CD4-positive, alpha-beta T cell treated with Interleukin-21 for 1 hour (primary cell): ENCODE measurements around the gene NPAS2.

Experiments
- DNase-seq: peaks from one replicate; pipeline ENCODE4 v3.0.0-alpha.2; 2020

Gene NPAS2

GRCh38 chr2:100857915-100858314 is 38.0 kb downstream of the NPAS2 start:
- DNase-seq: no peak

DNA sequence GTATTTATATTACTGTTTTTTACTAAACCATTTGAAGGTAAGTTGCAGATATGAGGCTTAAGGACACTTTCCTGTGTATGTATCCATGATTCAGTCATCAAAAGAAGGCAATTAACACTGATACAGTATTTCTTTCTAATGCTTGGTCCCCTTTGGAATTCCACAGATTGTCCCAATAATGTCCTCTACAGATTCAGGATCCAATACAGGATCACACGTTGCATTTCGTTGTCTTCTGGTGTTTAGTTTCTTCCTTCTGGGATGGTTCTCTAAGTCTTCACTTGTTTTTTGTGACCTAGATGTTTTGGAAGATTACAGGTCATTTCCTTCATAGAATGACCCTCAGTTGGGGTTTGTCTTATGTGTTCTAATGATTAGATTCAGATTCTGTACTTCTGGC is 40.0 kb downstream of the NPAS2 start:
- no peak for DNase-seq

GRCh38 chr2:100861340-100861739 is 41.4 kb downstream of the NPAS2 start:
- DNase-seq: no peak

- no peak for DNase-seq
Measured at GRCh38 chr2:100862081-100862480, 42.1 kb downstream of the NPAS2 start.

GRCh38 chr2:100865816-100866460 is 46.0 kb downstream of the NPAS2 start:
- no peak for DNase-seq

DNA sequence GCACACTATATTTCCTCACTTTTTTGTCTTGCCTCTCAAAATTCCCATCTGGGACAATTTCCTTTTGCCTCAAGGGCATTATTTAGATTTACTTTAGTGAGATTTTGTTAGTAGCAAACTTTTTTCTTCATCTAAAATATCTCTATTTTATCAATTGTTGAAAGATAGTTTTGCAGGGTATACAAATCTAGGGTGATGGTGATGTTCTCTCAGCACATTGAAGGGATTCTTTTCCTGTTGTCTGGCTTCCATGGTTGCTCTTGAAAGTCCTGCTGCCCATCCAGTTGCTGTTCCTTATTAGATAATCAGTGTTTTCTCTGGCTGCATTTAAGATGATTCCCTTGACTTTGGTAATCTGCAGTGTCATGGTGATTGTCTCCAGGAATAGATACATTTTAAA is 48.1 kb downstream of the NPAS2 start:
- no peak for DNase-seq

DNA sequence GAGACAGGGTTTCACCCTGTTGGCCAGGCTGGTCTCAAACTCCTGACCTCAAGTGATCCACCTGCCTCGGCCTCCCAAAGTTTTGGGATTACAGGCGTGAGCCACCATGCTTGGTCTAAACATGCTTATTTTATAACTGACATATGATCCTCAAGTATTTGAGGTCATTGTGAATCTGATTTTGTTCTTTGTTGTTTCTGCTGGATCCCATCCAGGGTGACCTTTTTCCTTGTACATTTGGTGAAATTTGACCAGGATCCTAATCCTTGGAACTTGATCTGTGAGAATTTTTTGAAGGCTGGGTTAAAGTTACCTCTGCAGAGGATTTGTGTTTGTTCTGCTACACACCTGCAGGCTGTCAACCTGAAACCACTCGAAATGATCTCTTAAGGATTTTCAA is 49.2 kb downstream of the NPAS2 start:
- no peak for DNase-seq

GRCh38 chr2:100870652-100871531 is 51.0 kb downstream of the NPAS2 start:
- DNase-seq: no peak

DNA sequence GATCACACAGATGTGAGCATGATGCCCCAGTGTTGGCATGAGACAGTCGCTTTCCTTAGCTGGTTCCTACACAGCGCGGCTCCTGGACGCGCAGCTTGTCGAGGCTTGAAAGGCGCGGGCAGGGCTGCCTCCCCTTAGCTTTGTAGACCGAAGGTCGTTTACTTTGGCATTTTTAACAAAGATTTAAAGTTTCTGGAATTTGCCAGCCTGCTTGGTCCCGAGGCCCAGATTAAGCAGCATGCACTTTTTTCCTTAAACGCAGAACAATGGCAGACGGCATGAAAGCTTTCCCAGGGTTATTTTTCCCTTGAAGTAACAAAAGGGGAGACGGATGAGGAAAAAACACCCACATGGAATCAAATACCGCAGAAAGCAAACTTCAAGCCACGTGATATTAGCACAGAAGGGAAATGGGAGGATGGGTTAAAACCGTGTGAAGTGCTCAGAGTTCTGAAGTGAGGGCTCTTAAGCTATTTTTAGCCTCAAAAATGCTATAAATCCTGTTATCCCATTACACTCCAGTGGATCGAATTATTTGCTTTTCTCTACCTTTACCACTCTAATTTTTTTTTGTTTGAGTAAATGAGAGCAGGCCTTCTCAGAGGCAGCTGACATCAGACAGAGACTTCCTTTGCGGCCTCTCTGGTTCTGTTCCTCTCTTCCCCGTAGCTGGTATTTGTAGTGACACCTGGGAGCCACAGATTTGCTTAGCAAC is 55.7 kb downstream of the NPAS2 start:
- no peak for DNase-seq

DNA sequence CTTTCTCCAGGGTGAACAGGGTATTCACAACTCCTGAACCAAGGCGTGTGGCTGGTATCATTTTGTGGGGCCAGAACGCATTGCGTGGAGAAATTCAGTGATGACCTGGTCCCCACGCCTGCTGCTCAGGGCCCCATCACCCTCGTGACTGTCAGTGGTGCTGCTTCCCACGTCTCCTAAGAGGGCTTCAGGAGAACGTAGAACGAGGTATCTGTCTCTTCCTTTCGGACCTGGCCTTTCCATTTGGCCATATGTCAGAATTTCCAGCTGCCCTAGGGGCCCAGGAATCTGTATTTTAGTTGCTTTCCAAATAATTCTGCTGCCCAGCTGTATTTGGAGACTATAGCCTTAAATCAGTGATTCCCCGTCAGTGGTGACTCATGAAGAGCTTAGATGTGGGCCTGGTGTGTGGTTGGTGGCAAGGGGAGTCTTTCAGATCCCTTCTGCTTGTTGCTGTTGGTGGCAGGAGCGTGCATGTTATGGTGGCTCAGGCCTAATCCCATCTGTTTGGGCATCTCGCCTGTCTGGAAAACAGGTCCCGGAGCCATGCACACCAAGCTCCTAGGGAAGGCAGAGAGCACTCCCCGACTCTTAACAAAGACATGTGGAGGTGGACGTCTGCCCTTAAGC is 56.4 kb downstream of the NPAS2 start:
- DNase-seq: no peak

GRCh38 chr2:100877555-100877954 is 57.6 kb downstream of the NPAS2 start:
- no peak for DNase-seq

GRCh38 chr2:100878000-100878791 is 58.3 kb downstream of the NPAS2 start:
- DNase-seq: no peak

DNA sequence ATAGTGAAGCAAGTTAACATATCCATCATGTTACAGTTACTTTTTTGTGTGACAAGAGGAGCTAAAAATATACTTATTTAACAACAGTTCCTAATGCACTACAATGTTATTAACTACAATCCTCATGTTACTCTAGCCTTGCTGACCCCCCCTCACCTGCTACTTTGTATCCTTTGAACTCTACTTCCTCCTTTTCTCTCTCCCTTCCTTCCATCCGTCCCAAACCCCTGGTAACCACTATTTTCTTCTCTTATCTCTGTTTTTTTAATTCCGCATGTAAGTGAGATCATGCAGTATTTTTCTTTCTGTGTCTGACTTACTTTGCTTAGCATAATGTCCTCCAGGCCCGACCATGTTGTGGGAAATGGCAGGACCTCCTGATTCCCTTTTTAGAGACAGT is 59.4 kb downstream of the NPAS2 start:
- DNase-seq: no peak

- no peak for DNase-seq
Measured at GRCh38 chr2:100880036-100880435, 60.1 kb downstream of the NPAS2 start.

GRCh38 chr2:100880730-100881129 is 60.8 kb downstream of the NPAS2 start:
- no peak for DNase-seq

GRCh38 chr2:100882645-100883613 is 63.0 kb downstream of the NPAS2 start:
- no peak for DNase-seq

DNA sequence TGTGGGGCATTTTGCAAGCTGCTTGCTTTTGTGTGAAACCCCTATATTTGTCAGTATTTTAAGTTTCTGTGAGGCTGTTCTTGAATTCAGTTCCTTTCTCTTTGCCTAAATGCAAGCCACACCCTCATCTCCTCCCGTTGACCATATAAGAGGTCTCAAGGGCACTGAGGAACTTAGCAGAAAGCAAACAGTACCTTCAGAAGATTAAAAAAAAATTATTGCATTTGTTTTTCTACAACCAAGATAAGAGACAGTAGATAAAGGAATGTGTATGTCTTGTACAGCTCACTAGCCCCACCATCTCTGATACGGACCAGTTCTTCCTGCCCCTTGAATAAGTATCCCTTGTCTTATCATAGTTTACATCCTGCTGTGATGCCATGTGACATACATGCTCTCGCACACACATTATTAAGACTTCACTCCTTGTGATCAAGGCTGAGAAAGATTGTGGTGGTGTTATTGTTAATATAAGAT is 64.2 kb downstream of the NPAS2 start:
- DNase-seq: no peak

- DNase-seq: no peak
Measured at GRCh38 chr2:100886085-100886484, 66.1 kb downstream of the NPAS2 start.

GRCh38 chr2:100887039-100887578 is 67.2 kb downstream of the NPAS2 start:
- DNase-seq: no peak

GRCh38 chr2:100887713-100888495 is 68.0 kb downstream of the NPAS2 start:
- no peak for DNase-seq
